Fibroblast of villous mesenchyme (primary cell): ENCODE measurements around the gene BMPER. TPM values are rescaled to one million over a fixed set of nuclear protein-coding genes. Genes with fewer than 3 reads are reported as not detected.
A peak's percentile ranks its signal among the peaks of the same experiment; 100 is the strongest.

Source experiments
- DNase-seq: peaks from one replicate; pipeline ENCODE4 v3.0.0-alpha.2; 2010; ENCODE audit warnings: low read depth
- H3K4me3 ChIP-seq: 2 replicates; pipeline ENCODE4 v1.5.1; 2011; ENCODE audit warnings: low read depth, mild to moderate bottlenecking, low read length
- total RNA-seq: library from RNA; depleted of rRNA; stranded (reverse); fragments of >200 nt; gene quantifications from 2 replicates; pipeline ENCODE4 v1.2.3, GENCODE V29; 2012
- TF ChIP-seq, protein P1 (sequence below): IDR thresholded peaks from 2 replicates; pipeline ENCODE4 v1.5.1; 2012; ENCODE audit warnings: low read depth, mild to moderate bottlenecking, low read length; ENCODE audit not compliant: insufficient read depth

The BMPER gene
- total RNA-seq, 1 donor = 7.8 TPM

DNA sequence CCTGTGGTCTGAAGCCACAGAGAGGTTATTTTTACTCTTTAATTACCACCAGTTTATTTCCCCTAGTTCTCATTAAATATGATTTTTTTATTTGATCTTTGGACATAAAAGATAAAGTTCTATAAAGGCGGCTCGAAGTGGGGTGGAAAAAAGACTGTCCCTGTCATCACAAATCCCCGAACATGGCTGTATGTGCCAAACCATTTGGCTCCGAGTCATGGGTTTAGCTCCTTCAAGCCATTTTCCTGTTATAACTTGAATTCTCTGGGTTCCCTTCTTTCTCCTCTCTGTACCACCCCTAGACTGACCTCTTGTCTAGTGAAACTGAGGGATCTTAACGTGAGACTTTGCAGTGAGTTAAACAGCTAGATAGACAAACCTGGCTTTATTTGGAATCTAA is 181.6 kb downstream of the BMPER start:
- DNase-seq = no peak
- TF ChIP-seq, protein P1, sequence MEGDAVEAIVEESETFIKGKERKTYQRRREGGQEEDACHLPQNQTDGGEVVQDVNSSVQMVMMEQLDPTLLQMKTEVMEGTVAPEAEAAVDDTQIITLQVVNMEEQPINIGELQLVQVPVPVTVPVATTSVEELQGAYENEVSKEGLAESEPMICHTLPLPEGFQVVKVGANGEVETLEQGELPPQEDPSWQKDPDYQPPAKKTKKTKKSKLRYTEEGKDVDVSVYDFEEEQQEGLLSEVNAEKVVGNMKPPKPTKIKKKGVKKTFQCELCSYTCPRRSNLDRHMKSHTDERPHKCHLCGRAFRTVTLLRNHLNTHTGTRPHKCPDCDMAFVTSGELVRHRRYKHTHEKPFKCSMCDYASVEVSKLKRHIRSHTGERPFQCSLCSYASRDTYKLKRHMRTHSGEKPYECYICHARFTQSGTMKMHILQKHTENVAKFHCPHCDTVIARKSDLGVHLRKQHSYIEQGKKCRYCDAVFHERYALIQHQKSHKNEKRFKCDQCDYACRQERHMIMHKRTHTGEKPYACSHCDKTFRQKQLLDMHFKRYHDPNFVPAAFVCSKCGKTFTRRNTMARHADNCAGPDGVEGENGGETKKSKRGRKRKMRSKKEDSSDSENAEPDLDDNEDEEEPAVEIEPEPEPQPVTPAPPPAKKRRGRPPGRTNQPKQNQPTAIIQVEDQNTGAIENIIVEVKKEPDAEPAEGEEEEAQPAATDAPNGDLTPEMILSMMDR = no peak

DNA sequence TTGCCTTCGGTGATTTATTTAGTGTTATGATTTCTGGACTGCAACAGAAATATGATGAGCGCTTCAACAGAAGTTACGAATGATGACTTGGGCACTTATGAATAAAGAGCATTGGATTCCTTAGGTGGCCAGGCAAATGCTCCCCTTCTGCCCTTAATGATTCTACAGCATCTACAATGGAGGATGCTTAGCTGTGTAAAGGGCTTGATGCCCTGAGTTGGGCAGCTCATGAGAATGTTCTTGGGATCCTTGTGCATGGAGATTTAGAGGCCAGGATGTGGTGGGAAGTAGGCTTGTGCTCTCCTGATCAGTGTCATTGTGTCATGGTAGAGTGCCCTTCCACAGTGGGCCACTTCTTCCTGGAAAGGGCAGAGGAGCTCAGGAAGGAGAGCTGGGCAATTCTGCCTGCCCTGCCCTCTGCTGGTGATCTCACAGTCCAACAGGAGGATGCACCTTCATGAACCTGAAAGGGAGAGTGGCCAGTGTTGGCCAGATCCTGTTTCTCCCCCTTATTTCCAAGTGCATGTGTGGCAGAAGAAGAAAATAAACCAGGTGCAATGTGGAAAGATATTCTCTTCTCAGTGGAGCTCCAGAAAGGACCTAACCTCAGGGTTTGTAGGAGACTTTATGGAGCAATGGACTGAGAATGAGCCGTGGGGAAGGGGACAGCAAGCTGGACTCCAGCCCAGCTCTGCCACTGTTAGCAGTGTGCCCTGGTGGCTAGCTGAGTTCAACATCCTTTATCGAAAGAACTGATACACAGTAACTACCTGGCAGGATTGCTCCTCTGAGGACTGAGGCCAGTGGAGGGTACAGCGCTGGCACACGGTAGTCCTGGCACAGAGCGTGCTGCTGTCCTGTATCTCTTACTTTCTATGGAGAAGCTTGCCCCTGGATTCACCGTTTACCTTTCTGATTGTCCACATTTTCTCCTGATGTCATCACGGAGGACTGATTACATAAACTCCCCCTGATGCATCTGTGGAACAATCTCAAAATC is 182.9 kb downstream of the BMPER start:
- TF ChIP-seq, protein P1 = peak; percentile 89
- DNase-seq = peak; percentile 63
- H3K4me3 ChIP-seq = no peak overlapping the region

More for the DNA sequence above, 181.6 kb downstream of the BMPER start:
- H3K4me3 ChIP-seq = no peak overlapping the region

DNA sequence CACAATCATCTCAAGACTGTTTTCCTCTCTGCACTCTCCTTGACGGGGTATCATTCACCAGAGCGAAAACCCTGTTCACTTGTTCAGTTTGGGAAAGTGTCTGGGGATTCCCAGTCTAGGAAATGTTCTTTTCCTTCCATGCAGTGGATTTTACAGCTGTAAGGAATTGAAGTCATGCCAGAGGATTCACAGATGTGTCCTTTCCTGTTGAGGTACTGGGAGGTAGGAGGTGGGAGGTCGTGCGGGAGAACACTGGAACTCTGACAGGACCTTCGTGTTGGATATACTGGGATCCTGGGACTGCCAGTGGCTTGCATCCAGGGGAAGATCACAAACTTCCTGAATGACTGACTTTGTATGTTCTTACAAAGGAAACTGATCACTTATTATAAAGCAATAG is 185.5 kb downstream of the BMPER start:
- TF ChIP-seq, protein P1 = no peak
- no peak overlapping the region for H3K4me3 ChIP-seq
- DNase-seq = no peak

DNA sequence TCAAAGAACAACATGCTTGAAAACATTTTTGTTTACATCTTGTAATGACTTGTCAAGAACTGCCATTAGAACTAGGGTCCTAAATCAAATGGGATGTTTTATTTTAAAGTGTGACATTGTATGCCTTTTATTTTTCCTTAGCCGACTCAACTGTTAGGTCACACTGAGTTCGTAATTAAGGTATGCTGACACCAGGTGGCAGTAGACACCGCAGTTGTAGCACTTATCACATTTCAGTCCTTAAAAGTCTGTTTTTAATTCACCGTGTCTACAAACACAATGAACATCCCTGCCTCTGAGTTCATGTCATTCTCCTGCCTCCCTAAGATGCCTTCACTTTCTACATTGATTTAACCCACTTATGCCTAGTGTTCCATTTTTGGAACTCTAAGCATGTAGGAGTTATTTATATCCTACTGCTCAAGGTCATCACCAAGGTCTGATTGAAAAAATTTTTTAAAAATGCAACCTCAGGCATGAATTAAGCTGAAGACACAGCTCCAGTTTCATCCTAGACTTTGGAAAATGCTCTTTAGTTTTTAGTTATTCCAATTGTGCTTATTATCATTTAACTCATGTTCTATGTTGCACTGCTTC is 186.1 kb downstream of the BMPER start:
- no peak overlapping the region for H3K4me3 ChIP-seq
- DNase-seq = peak; percentile 72
- TF ChIP-seq, protein P1 = peak; percentile 68

DNA sequence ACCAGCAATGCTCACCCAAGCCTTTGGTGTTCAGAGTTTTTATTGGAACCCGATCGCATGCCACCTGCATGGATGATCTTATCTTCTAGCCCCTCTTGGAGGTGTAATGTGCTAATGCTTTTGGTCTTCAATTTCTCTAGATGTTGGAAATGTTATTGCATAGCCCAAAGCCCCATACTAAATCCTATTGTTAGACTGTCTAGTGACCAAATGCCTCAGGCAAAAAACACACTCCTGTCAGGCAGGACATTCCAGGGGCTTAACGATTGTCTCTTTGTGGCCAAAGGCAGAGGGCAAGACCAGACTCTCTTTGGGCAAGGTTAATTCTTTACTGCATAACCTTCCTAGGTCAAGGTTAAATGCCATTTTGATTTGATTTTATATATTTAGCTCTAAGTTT is 187.9 kb downstream of the BMPER start:
- no peak overlapping the region for H3K4me3 ChIP-seq
- DNase-seq = no peak
- TF ChIP-seq, protein P1 = no peak

DNA sequence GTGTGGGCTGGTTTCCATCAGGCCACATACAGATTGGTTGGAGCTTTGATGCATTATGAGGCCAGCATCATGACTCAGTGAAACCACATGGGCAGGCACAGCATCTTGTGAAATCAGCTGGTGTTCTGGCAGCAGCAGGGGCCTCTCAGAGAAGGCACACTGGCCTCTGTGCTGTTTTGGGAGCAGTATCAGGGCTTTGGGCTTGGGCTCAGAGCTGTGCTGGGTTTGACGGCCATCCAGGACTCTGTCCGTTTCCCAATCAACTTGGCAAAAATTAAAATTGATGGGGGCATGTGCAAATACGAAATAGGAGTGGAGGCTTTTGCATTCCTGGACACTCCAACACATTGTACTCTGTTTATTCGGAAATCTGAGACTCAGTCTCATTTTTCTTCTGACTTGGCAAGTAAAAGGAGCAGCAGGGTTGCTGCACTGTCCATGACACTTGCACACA is 190.9 kb downstream of the BMPER start:
- TF ChIP-seq, protein P1 = no peak
- H3K4me3 ChIP-seq = no peak overlapping the region
- peak; percentile 89 for DNase-seq
